ENCODE data around the gene ZMYM2. TPM values are rescaled to one million over a fixed set of nuclear protein-coding genes. Genes with fewer than 3 reads are reported as not detected.
A peak's percentile ranks its signal among the peaks of the same experiment; 100 is the strongest.

The ZMYM2 gene
- total RNA-seq, 1 experiment from 2014 or later: 159 TPM

DNA sequence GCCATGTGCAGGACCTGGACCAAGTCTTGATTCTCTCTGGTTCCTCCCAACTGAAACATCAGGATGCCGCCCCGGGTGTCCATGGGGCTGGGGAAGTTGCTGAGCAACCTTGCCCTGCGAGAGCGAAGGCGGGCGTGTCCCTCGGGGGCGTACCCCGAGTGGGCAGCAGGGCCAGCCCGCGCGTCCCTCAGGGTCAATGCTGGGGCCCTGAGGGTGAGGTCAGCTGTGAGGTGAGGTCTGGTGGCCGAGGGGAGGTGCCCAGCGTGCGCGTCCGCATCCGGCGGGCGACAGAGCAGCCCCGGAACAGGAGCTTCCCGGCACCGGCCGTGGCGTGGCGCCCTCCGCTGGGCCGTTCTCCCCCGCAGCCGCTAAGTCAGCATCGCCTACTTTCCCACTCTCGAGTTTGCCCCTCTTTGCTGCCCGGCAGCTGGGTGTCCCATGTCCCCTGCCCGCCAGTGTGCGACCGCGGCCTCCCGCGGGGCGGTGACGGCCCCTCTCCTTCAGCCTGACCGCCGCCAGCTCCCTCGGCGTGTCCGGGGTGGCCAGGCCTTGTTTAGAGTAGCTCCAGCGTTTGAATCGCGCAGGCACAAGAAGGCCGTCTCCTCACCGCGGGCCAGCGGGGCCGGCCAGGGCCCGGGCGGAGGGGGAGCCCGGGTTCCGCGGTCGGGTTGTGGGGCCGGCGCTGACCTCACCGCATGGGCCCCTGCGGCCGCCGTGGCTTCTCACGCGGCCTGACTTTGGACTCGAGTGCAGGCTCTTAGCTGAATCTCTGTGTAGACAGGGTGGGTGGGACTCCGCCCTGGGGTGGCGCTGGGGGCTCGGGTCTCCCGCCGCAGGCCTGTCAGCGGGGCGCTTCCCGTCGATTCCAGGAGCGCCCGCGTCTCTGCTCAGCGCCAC, 169.3 kb downstream of the ZMYM2 start (continued):
- TF ChIP-seq, protein P1, sequence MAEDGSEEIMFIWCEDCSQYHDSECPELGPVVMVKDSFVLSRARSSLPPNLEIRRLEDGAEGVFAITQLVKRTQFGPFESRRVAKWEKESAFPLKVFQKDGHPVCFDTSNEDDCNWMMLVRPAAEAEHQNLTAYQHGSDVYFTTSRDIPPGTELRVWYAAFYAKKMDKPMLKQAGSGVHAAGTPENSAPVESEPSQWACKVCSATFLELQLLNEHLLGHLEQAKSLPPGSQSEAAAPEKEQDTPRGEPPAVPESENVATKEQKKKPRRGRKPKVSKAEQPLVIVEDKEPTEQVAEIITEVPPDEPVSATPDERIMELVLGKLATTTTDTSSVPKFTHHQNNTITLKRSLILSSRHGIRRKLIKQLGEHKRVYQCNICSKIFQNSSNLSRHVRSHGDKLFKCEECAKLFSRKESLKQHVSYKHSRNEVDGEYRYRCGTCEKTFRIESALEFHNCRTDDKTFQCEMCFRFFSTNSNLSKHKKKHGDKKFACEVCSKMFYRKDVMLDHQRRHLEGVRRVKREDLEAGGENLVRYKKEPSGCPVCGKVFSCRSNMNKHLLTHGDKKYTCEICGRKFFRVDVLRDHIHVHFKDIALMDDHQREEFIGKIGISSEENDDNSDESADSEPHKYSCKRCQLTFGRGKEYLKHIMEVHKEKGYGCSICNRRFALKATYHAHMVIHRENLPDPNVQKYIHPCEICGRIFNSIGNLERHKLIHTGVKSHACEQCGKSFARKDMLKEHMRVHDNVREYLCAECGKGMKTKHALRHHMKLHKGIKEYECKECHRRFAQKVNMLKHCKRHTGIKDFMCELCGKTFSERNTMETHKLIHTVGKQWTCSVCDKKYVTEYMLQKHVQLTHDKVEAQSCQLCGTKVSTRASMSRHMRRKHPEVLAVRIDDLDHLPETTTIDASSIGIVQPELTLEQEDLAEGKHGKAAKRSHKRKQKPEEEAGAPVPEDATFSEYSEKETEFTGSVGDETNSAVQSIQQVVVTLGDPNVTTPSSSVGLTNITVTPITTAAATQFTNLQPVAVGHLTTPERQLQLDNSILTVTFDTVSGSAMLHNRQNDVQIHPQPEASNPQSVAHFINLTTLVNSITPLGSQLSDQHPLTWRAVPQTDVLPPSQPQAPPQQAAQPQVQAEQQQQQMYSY (CRISPR knock-in tag; IDR thresholded peaks at IDR 0.05): no peak
- TF ChIP-seq, protein P2, sequence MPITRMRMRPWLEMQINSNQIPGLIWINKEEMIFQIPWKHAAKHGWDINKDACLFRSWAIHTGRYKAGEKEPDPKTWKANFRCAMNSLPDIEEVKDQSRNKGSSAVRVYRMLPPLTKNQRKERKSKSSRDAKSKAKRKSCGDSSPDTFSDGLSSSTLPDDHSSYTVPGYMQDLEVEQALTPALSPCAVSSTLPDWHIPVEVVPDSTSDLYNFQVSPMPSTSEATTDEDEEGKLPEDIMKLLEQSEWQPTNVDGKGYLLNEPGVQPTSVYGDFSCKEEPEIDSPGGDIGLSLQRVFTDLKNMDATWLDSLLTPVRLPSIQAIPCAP (CRISPR knock-in tag; IDR thresholded peaks at IDR 0.05): peak; percentile 51; the same call in 1 of the 2 replicates
- no peak for TF ChIP-seq MYBL2 (CRISPR knock-in tag; IDR thresholded peaks at IDR 0.05)
- TF ChIP-seq ESRRA (CRISPR knock-in tag; IDR thresholded peaks at IDR 0.05; ENCODE audit: borderline replicate concordance): no peak
- no peak for TF ChIP-seq FOXP1 (CRISPR knock-in tag; IDR thresholded peaks at IDR 0.05; ENCODE audit: borderline replicate concordance)
- 0 out of 2 replicates have a peak, but pooled peaks have one; percentile 70 for TF ChIP-seq NR3C1 (CRISPR knock-in tag; conservative IDR thresholded peaks at IDR 0.05; ENCODE audit: low read depth)
- TF ChIP-seq, protein P3, sequence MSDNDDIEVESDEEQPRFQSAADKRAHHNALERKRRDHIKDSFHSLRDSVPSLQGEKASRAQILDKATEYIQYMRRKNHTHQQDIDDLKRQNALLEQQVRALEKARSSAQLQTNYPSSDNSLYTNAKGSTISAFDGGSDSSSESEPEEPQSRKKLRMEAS (CRISPR knock-in tag; IDR thresholded peaks at IDR 0.05): peak; percentile 86
- TF ChIP-seq, protein P4, sequence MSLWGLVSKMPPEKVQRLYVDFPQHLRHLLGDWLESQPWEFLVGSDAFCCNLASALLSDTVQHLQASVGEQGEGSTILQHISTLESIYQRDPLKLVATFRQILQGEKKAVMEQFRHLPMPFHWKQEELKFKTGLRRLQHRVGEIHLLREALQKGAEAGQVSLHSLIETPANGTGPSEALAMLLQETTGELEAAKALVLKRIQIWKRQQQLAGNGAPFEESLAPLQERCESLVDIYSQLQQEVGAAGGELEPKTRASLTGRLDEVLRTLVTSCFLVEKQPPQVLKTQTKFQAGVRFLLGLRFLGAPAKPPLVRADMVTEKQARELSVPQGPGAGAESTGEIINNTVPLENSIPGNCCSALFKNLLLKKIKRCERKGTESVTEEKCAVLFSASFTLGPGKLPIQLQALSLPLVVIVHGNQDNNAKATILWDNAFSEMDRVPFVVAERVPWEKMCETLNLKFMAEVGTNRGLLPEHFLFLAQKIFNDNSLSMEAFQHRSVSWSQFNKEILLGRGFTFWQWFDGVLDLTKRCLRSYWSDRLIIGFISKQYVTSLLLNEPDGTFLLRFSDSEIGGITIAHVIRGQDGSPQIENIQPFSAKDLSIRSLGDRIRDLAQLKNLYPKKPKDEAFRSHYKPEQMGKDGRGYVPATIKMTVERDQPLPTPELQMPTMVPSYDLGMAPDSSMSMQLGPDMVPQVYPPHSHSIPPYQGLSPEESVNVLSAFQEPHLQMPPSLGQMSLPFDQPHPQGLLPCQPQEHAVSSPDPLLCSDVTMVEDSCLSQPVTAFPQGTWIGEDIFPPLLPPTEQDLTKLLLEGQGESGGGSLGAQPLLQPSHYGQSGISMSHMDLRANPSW (CRISPR knock-in tag; conservative IDR thresholded peaks at IDR 0.05; ENCODE audit: low read depth): no peak
- TF ChIP-seq, protein P5, sequence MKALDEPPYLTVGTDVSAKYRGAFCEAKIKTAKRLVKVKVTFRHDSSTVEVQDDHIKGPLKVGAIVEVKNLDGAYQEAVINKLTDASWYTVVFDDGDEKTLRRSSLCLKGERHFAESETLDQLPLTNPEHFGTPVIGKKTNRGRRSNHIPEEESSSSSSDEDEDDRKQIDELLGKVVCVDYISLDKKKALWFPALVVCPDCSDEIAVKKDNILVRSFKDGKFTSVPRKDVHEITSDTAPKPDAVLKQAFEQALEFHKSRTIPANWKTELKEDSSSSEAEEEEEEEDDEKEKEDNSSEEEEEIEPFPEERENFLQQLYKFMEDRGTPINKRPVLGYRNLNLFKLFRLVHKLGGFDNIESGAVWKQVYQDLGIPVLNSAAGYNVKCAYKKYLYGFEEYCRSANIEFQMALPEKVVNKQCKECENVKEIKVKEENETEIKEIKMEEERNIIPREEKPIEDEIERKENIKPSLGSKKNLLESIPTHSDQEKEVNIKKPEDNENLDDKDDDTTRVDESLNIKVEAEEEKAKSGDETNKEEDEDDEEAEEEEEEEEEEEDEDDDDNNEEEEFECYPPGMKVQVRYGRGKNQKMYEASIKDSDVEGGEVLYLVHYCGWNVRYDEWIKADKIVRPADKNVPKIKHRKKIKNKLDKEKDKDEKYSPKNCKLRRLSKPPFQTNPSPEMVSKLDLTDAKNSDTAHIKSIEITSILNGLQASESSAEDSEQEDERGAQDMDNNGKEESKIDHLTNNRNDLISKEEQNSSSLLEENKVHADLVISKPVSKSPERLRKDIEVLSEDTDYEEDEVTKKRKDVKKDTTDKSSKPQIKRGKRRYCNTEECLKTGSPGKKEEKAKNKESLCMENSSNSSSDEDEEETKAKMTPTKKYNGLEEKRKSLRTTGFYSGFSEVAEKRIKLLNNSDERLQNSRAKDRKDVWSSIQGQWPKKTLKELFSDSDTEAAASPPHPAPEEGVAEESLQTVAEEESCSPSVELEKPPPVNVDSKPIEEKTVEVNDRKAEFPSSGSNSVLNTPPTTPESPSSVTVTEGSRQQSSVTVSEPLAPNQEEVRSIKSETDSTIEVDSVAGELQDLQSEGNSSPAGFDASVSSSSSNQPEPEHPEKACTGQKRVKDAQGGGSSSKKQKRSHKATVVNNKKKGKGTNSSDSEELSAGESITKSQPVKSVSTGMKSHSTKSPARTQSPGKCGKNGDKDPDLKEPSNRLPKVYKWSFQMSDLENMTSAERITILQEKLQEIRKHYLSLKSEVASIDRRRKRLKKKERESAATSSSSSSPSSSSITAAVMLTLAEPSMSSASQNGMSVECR (CRISPR knock-in tag; IDR thresholded peaks at IDR 0.05; ENCODE audit: borderline replicate concordance): peak; percentile 68; the same call in 1 of the 2 replicates
- TF ChIP-seq, protein P6, sequence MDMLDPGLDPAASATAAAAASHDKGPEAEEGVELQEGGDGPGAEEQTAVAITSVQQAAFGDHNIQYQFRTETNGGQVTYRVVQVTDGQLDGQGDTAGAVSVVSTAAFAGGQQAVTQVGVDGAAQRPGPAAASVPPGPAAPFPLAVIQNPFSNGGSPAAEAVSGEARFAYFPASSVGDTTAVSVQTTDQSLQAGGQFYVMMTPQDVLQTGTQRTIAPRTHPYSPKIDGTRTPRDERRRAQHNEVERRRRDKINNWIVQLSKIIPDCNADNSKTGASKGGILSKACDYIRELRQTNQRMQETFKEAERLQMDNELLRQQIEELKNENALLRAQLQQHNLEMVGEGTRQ (CRISPR knock-in tag; IDR thresholded peaks at IDR 0.05): peak; percentile 26
- 0 out of 2 replicates have a peak, but pooled peaks have one; percentile 11 for TF ChIP-seq GABPB1 (CRISPR knock-in tag; IDR thresholded peaks at IDR 0.05)
- no peak for TF ChIP-seq NR2C2 (CRISPR knock-in tag; IDR thresholded peaks at IDR 0.05)
- no peak for TF ChIP-seq JUN (CRISPR knock-in tag; IDR thresholded peaks at IDR 0.05)
- TF ChIP-seq ZBTB21 (CRISPR knock-in tag; IDR thresholded peaks at IDR 0.05; ENCODE audit: borderline replicate concordance): 0 out of 2 replicates have a peak, but pooled peaks have one; percentile 30
- TF ChIP-seq CBFB (CRISPR knock-in tag; IDR thresholded peaks at IDR 0.05; ENCODE audit: low read depth): 0 out of 2 replicates have a peak, but pooled peaks have one; percentile 35
- 0 out of 2 replicates have a peak, but pooled peaks have one; percentile 1 for TF ChIP-seq ZNF121 (CRISPR knock-in tag; IDR thresholded peaks at IDR 0.05)
- TF ChIP-seq TCF7 (CRISPR knock-in tag; IDR thresholded peaks at IDR 0.05; ENCODE audit: low read depth): no peak
